Skin of body (tissue), 2 donors: ENCODE results near the gene MSL1. TPM values are rescaled to one million over a fixed set of nuclear protein-coding genes. Genes with fewer than 3 reads are reported as not detected.

Experiments used
- DNase-seq: peaks from one replicate; lab custom pipeline; 2025; lab: John Stamatoyannopoulos, UW
- total RNA-seq: library from RNA; depleted of rRNA; stranded (reverse); fragments of >200 nt; gene quantifications from one replicate; pipeline ENCODE4 v1.2.3, GENCODE V29; 2014

MSL1 gene
- total RNA-seq, 1 donor from 2014 or later = 71.9 TPM

- DNase-seq = no peak
Observed at GRCh38 chr17:40173778-40174135, 52.0 kb downstream of the MSL1 start.

- no peak for DNase-seq
Observed at GRCh38 chr17:40174514-40174913, 52.7 kb downstream of the MSL1 start.

- DNase-seq = no peak
Observed at GRCh38 chr17:40175928-40176753, 54.4 kb downstream of the MSL1 start.

GRCh38 chr17:40176754-40177110 lies 55.0 kb downstream of the MSL1 start:
- no peak for DNase-seq

GRCh38 chr17:40177275-40177874 lies 55.6 kb downstream of the MSL1 start, which contains the start of gene RAPGEFL1:
RAPGEFL1 (plus strand) TSS chr17:40177470; CDS start chr17:40177862, 392 bp downstream.
- DNase-seq = no peak

- no peak for DNase-seq
Observed at GRCh38 chr17:40178021-40178601, 56.3 kb downstream of the MSL1 start.

GRCh38 chr17:40178660-40179059 lies 56.9 kb downstream of the MSL1 start:
- no peak for DNase-seq

- DNase-seq = no peak
Observed at GRCh38 chr17:40179923-40180659, 58.3 kb downstream of the MSL1 start.

- no peak for DNase-seq
Observed at GRCh38 chr17:40180694-40181093, 58.9 kb downstream of the MSL1 start.

GRCh38 chr17:40181205-40181604 lies 59.4 kb downstream of the MSL1 start:
- no peak for DNase-seq

GRCh38 chr17:40182606-40183005 lies 60.8 kb downstream of the MSL1 start:
- no peak for DNase-seq

Other genes with a start within 250 kb of the MSL1 start
- 24.0 TPM for gene GSDMB, start 203.3 kb upstream of the MSL1 start, total RNA-seq
- gene ORMDL3, start 194.4 kb upstream of the MSL1 start, total RNA-seq = 62.8 TPM
- gene LRRC3C, start 194.2 kb upstream of the MSL1 start, total RNA-seq = not detected
- gene GSDMA, start 159.0 kb upstream of the MSL1 start, total RNA-seq = 21.1 TPM
- 49.5 TPM for gene PSMD3, start 141.2 kb upstream of the MSL1 start, total RNA-seq
- not detected for gene CSF3, start 106.5 kb upstream of the MSL1 start, total RNA-seq
- gene MED24, start 67.6 kb upstream of the MSL1 start, total RNA-seq = 36.3 TPM
- 27.2 TPM for gene THRA, start 59.0 kb upstream of the MSL1 start, total RNA-seq
- 3.6 TPM for gene NR1D1, start 21.4 kb upstream of the MSL1 start, total RNA-seq
- gene CASC3, start 18.6 kb downstream of the MSL1 start, total RNA-seq = 43.6 TPM
- gene RAPGEFL1, start 55.5 kb downstream of the MSL1 start, total RNA-seq = 27.8 TPM
- gene WIPF2, start 97.3 kb downstream of the MSL1 start, total RNA-seq = 7.8 TPM
- gene CDC6, start 165.9 kb downstream of the MSL1 start, total RNA-seq = 7.1 TPM
- 19.4 TPM for gene RARA, start 187.2 kb downstream of the MSL1 start, total RNA-seq
- gene GJD3, start 242.8 kb downstream of the MSL1 start, total RNA-seq = not detected